GM12873 (cell line): Measurements from ENCODE around the gene TAF4.

Source experiments
- CTCF ChIP-seq: IDR thresholded peaks from 2 replicates; pipeline ENCODE4 v1.5.1; 2012; ENCODE audit warnings: low read depth, mild to moderate bottlenecking, moderate library complexity, low read length, control low read depth; ENCODE audit not compliant: insufficient read depth; ENCODE audit errors: missing control alignments

TAF4 gene

GRCh38 chr20:61925555-61926252 is 140.0 kb downstream of the TAF4 start:
- no peak for TF ChIP-seq CTCF

GRCh38 chr20:61924858-61925554 is 140.7 kb downstream of the TAF4 start:
- no peak for TF ChIP-seq CTCF
